Brain microvascular endothelial cell (primary cell): Measurements from ENCODE around the gene MAPKAPK3.

ENCODE experiments used
- DNase-seq: peaks from one replicate; pipeline ENCODE4 v3.0.0-alpha.2; 2020
- H3K27ac ChIP-seq: fragments of 250-450 bp; sonication (Bioruptor Pico); 2 replicates; pipeline ENCODE4 v1.5.1; 2020; ENCODE audit warnings: mild to moderate bottlenecking, moderate library complexity
- H3K27me3 ChIP-seq: fragments of 250-450 bp; sonication (Bioruptor Pico); replicated peaks from 2 replicates; pipeline ENCODE4 v1.5.1; 2020; ENCODE audit warnings: mild to moderate bottlenecking
- H3K36me3 ChIP-seq: fragments of 250-450 bp; sonication (Bioruptor Pico); replicated peaks from 2 replicates; pipeline ENCODE4 v1.5.1; 2020; ENCODE audit warnings: mild to moderate bottlenecking
- H3K4me3 ChIP-seq: 2 replicates; pipeline ENCODE4 v1.5.1; 2011; ENCODE audit warnings: low read depth, mild to moderate bottlenecking, control low read depth, low read length, moderate library complexity
- CTCF ChIP-seq: IDR thresholded peaks from 2 replicates; pipeline ENCODE4 v1.5.1; 2011; ENCODE audit warnings: low read depth, mild to moderate bottlenecking, moderate library complexity, low read length, control low read depth, inconsistent platforms; ENCODE audit errors: missing control alignments
- in situ Hi-C: cut with HindIII; loops from 2 replicates; pipeline ENCODE4 v1.10.0; 2017; ENCODE audit warnings: low sequenced_read_pairs, low pct_ligation_motif_present

MAPKAPK3 gene

DNA sequence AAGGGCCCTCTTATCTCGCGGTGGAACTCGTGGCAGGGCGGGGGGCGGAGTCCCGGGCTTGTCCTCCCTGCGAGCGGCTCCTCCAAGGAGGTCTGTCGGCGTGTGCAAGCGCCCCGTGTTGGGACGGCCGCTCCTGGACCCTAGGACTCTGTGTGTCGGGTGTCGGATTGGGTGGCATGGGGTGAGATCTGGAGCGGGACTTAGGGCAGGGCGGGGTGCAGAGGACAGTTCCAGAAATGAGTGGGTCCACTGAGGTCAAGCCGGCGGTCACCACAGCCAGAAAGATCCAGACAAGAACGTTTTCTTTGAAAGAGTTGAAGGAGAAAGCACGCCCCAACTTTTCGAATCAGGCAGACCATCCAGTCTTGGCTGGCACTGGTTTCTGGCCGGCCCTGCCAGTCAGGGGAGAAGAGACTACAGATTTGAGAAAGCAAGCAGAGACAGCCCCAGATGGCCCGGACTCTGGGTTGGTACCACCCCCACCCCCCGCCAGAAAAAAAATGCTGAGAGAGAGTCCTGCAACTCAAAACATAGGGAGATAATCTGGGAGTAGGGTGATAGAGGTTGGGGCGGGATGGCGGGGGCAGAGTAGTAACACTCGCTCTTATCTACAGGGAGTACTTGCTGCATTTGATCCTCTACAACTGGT, 4.6 kb upstream of the MAPKAPK3 start:
- DNase-seq, result no peak
- no peak overlapping the region for H3K27ac ChIP-seq
- no peaks in the 10 kb centered on the region for H3K27me3 ChIP-seq
- H3K36me3 ChIP-seq, result no peaks in the 10 kb centered on the region
- in situ Hi-C loops, result no loop called here
- no peak for TF ChIP-seq CTCF
- peak overlapping the region; percentile 63 for H3K4me3 ChIP-seq

DNA sequence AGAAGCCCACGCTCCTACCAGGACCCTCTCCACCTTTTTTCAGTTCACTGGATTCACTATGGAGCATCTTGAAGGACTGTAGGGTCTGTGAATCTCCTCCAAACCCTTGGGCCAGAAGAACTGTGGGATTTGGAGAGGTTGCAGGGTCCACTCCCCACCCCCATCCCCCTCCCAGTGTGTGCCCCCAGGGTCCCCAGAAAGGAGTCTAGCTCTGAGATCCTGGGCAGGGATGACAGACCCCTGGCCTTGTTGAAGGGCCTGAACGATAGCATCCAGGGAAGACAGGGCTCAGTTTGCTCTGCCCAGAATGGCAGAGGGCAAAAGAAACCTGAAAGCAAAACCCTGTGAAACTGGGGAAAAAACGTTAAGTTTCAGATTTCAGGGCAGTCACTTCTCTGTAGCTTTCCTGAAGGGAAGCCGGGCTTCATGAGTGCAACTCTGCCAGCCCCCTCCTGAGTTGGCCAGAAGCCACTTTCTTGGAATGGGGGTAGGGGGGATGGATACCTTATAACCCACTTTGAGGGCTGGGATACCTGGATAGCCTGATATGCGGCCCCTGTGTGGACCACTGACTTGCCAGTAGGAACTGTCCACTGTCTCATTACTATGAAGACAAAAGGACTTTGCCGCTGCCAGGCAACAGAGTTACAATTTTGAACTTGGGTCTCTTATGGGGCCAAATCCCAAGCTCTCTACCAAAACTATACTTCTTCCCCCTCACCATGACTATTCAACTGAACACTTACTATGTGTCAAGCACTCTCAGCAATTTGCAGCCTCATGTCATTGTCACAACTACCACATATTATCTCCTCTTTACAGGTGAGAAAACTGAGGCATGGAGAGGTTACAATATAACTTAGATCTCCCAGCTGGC, 3.7 kb upstream of the MAPKAPK3 start:
- in situ Hi-C loops, result no loop called here

DNA sequence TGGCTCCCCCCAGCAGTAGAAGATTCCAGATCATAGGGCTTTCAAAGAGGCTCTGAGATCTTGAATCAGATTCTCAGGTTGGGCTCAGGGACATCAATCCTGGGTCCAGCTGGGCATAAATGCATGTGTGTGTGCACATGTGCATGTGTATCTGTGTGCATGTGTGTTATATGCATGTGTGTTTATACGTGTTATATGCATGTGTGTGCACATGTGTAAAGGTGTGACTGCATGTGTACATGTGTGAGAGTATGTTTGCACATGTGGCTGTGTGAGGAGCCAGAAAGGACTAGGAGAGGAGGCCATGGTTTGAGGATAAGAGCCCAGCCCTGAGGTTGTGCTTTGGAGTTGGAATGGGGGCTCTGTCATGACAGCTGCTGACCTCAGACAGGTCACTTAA, 1.8 kb upstream of the MAPKAPK3 start:
- Histone ChIP-seq H3K4me3 (no peak overlapping the region), H3K27ac (no peak overlapping the region), H3K36me3 (no peaks in the 10 kb centered on the region), H3K27me3 (no peaks in the 10 kb centered on the region)
- DNase-seq, result no peak
- TF ChIP-seq CTCF, result no peak
- in situ Hi-C loops, result no loop called here

More for the DNA sequence above, 3.7 kb upstream of the MAPKAPK3 start:
- DNase-seq, result no peak
- TF ChIP-seq CTCF, result no peak
- no peak overlapping the region for H3K4me3 ChIP-seq
- H3K27me3 ChIP-seq, result no peaks in the 10 kb centered on the region
- no peaks in the 10 kb centered on the region for H3K36me3 ChIP-seq
- H3K27ac ChIP-seq, result no peak overlapping the region

- Histone ChIP-seq H3K36me3 (no peaks in the 10 kb centered on the region), H3K27ac (no peak overlapping the region), H3K4me3 (peak overlapping the region; percentile 78), H3K27me3 (no peaks in the 10 kb centered on the region)
- peak; percentile 79 for DNase-seq
- TF ChIP-seq CTCF, result peak; percentile 100
- in situ Hi-C loops, result no loop called here
Measured at GRCh38 chr3:50616003-50616769, 765 bp upstream of the MAPKAPK3 start.

GRCh38 chr3:50616770-50617095, 218 bp upstream of the MAPKAPK3 start:
- in situ Hi-C loops, result no loop called here
- no peaks in the 10 kb centered on the region for H3K27me3 ChIP-seq
- no peaks in the 10 kb centered on the region for H3K36me3 ChIP-seq
- peak; percentile 79 for DNase-seq
- no peak overlapping the region for H3K27ac ChIP-seq
- H3K4me3 ChIP-seq, result peak overlapping the region; percentile 78
- TF ChIP-seq CTCF, result no peak
